K562 (cell line): ENCODE data around the gene ACAP2. TPM values are rescaled to one million over a fixed set of nuclear protein-coding genes. Genes with fewer than 3 reads are reported as not detected.

ENCODE experiments used
- ATAC-seq: fragments of 200-7000 bp; cut with Tn5 transposase; 3 replicates; pipeline ENCODE4 v1.9.1; 2020; ENCODE audit warnings: moderate library complexity
- BruUV-seq: library from RNA; stranded (reverse); fragments of 400-500 nt; replicated peaks from 2 replicates; lab custom pipeline; 2021; lab: Mats Ljungman, UMichigan
- CTCF ChIA-PET: fragments of 300-600 bp; formaldehyde crosslinking; extraction: SDS; loops from one replicate; lab custom pipeline; 2021; ENCODE audit warnings: low intra/inter-chr PET ratio; lab: Yijun Ruan, JAX
- POLR2A ChIA-PET: fragments of 300-600, 350-650 bp; sonication (Branson Sonifier 250); formaldehyde crosslinking; extraction: SDS; loops from one replicate; lab custom pipeline; 2021; ENCODE audit warnings: antibody characterized with exemption, inconsistent platforms; lab: Yijun Ruan, JAX
- DNase-seq, 4 experiments: peaks; one replicate each; pipeline versions ENCODE4 v3.0.0 to v3.0.0-alpha.2; 2011 to 2018; ENCODE audit warnings: low spot score in 3 of 4, mixed read lengths in 3 of 4; ENCODE audit errors: extremely low read depth in 1 of 4
- FAIRE-seq: peaks from 2 replicates; lab custom pipeline; 2011; peaks lifted over from hg19 to GRCh38; lab: Jason Lieb, UNC
- H2AFZ ChIP-seq: 2 replicates; pipeline ENCODE4 v1.6.0; 2011; ENCODE audit warnings: low read depth, low read length, control low read depth, inconsistent platforms
- H3K27ac ChIP-seq: fragments of 200-600 bp; 3 replicates; pipeline ENCODE4 v1.8.0; 2011; ENCODE audit warnings: low read depth, mild to moderate bottlenecking, control low read depth, inconsistent platforms, low read length, moderate library complexity, mixed read lengths; ENCODE audit errors: extremely low read depth
- H3K27me3 ChIP-seq, 2 experiments: fragments of 300-600 bp in 1 of 2; 2 replicates in 1 of 2; 3 replicates in 1 of 2; pipeline versions ENCODE4 v1.6.0 to v1.8.0; 2011; ENCODE audit warnings: inconsistent platforms in 2 of 2, low read length in 2 of 2, mild to moderate bottlenecking in 1 of 2, mixed read lengths in 1 of 2, moderate library complexity in 1 of 2; ENCODE audit not compliant: control insufficient read depth in 2 of 2, insufficient read depth in 2 of 2
- H3K36me3 ChIP-seq: fragments of 300-600 bp; 3 replicates; pipeline ENCODE4 v1.8.0; 2011; ENCODE audit warnings: mild to moderate bottlenecking, low read length, inconsistent platforms; ENCODE audit not compliant: control insufficient read depth, insufficient read depth
- H3K4me1 ChIP-seq, 2 experiments: fragments of 200-600 bp in 1 of 2; replicated peaks in 1 of 2; 2 replicates in 1 of 2; 3 replicates in 1 of 2; pipeline versions ENCODE4 v1.5.1 to v1.8.0; 2011; ENCODE audit warnings: inconsistent platforms in 2 of 2, low read length in 2 of 2, mild to moderate bottlenecking in 1 of 2, mixed read lengths in 1 of 2, moderate library complexity in 1 of 2; ENCODE audit not compliant: control insufficient read depth in 2 of 2, insufficient read depth in 2 of 2
- H3K4me2 ChIP-seq: 2 replicates; pipeline ENCODE4 v1.6.1; 2011; ENCODE audit warnings: low read length, control low read depth, inconsistent platforms, mixed read lengths; ENCODE audit not compliant: insufficient read depth
- H3K4me3 ChIP-seq: fragments of 200-600 bp; sonication (generic), shearing (Covaris generic); 2 replicates; pipeline ENCODE4 v1.5.1; 2016; ENCODE audit warnings: control low read depth, inconsistent platforms
- H3K79me2 ChIP-seq: fragments of 200-600 bp; 3 replicates; pipeline ENCODE4 v1.8.0; 2011; ENCODE audit warnings: low read length, inconsistent platforms; ENCODE audit not compliant: control insufficient read depth, insufficient read depth
- H3K9ac ChIP-seq, 2 experiments: 2 replicates each; pipeline versions ENCODE4 v1.6.0 to v1.6.1; 2011; ENCODE audit warnings: low read depth in 2 of 2, low read length in 2 of 2, control low read depth in 1 of 2, inconsistent platforms in 1 of 2, mild to moderate bottlenecking in 1 of 2, mixed read lengths in 1 of 2; ENCODE audit not compliant: insufficient read depth in 1 of 2
- H3K9me1 ChIP-seq: one replicate; pipeline ENCODE4 v1.6.0; 2011; ENCODE audit warnings: inconsistent platforms, mild to moderate bottlenecking, low read length, moderate library complexity; ENCODE audit not compliant: control insufficient read depth, insufficient read depth
- H3K9me3 ChIP-seq: replicated peaks from 2 replicates; pipeline ENCODE4 v1.5.1; 2011; ENCODE audit warnings: low read depth, low read length, inconsistent platforms; ENCODE audit not compliant: control insufficient read depth, insufficient read depth
- H4K20me1 ChIP-seq: replicated peaks from 2 replicates; pipeline ENCODE4 v1.6.1; 2011; ENCODE audit warnings: low read length, inconsistent platforms, mixed read lengths; ENCODE audit not compliant: control insufficient read depth, insufficient read depth
- KAT2B ChIP-seq: IDR thresholded peaks from one replicate; pipeline ENCODE4 v1.6.1; 2012; ENCODE audit warnings: low read depth, mild to moderate bottlenecking, control low read depth, inconsistent platforms, low read length, moderate library complexity
- NFIC ChIP-seq: fragments of 450-650 bp; IDR thresholded peaks from 2 replicates; pipeline ENCODE4 v1.6.1; 2017; ENCODE audit warnings: mild to moderate bottlenecking, inconsistent platforms
- SIN3A ChIP-seq, 2 experiments: fragments of 150-350 bp in 1 of 2; IDR thresholded peaks; 2 replicates each; pipeline ENCODE4 v1.6.1; 2011 to 2016; ENCODE audit warnings: borderline replicate concordance in 2 of 2, low read depth in 2 of 2, low read length in 2 of 2, mild to moderate bottlenecking in 2 of 2, moderate library complexity in 2 of 2; ENCODE audit not compliant: control insufficient read depth in 1 of 2
- SMAD3 ChIP-seq: fragments of 450-650 bp; formaldehyde crosslinking; conservative IDR thresholded peaks from 2 replicates; pipeline ENCODE4 v1.4.0; 2020; ENCODE audit warnings: mild to moderate bottlenecking
- TOE1 ChIP-seq, 2 experiments: fragments of 450-650 bp in 1 of 2; sonication (generic) in 1 of 2; formaldehyde crosslinking in 1 of 2; IDR thresholded peaks; 2 replicates each; pipeline versions ENCODE4 v1.7.1 to v1.8.0; 2016 to 2022; ENCODE audit warnings: borderline replicate concordance in 2 of 2, mild to moderate bottlenecking in 2 of 2, antibody characterized with exemption in 1 of 2, inconsistent platforms in 1 of 2, low read depth in 1 of 2, missing genetic modification reagents in 1 of 2, moderate library complexity in 1 of 2
- U2AF2 ChIP-seq: fragments of 200-400 bp; formaldehyde crosslinking; optimal IDR thresholded peaks from 2 replicates; pipeline ENCODE3; 2017; ENCODE audit warnings: low read depth, mild to moderate bottlenecking, low read length
- ZNF282 ChIP-seq: sonication (generic); formaldehyde crosslinking; IDR thresholded peaks from 2 replicates; pipeline ENCODE4 v1.8.1; 2023; ENCODE audit warnings: missing genetic modification reagents
- ZNF408 ChIP-seq: fragments of 250-450 bp; sonication (Bioruptor Pico); IDR thresholded peaks from 2 replicates; pipeline ENCODE4 v1.4.0; 2020; ENCODE audit warnings: low read depth, mild to moderate bottlenecking, moderate library complexity
- ZNF695 ChIP-seq: fragments of 450-650 bp; formaldehyde crosslinking; IDR thresholded peaks from 2 replicates; pipeline ENCODE4 v1.4.0; 2020; ENCODE audit warnings: mild to moderate bottlenecking, moderate library complexity
- WGBS: fragments of 100-300 bp; shearing (Covaris generic); methylation state at CpG from one replicate; pipeline ENCODE4 v1.1.6; 2016; ENCODE audit warnings: low coverage, mixed read lengths; ENCODE audit not compliant: insufficient coverage; ENCODE audit errors: missing lambda C conversion rate; 5-methylcytosine and 5-hydroxymethylcytosine counted together
- in situ Hi-C: fragments of 300-500 bp; cut with MboI; formaldehyde crosslinking; loops from 4 replicates; pipeline ENCODE4 v1.15.0; 2018; ENCODE audit warnings: inconsistent platforms, mixed read lengths
- intact Hi-C: fragments of 100-400 bp; cut with micrococcal nuclease; formaldehyde crosslinking; loops from 2 replicates; pipeline ENCODE4 v1.14.2; 2022
- polyA plus RNA-seq, 8 experiments: library from polyadenylated mRNA; depleted of rRNA in 4 of 8; stranded (reverse) in 5 of 8; unstranded in 3 of 8; fragments of >200 nt; fragmentation: Nextera tagmentation in 2 of 8; fragmentation: Illumina TruSeq in 1 of 8; extraction: Ambion mirVana in 2 of 8; extraction: Trizol in 1 of 8; gene quantifications; 2 replicates each; pipeline versions ENCODE4 v1.2.1 to v1.2.3, GENCODE V29; 2011 to 2014; ENCODE audit warnings: inconsistent platforms in 1 of 8, missing spikeins in 1 of 8
- total RNA-seq, 7 experiments: library from RNA; depleted of rRNA in 6 of 7; stranded (reverse); fragments of >200 nt in 6 of 7; fragmentation: Illumina TruSeq in 2 of 7; extraction: Trizol in 2 of 7; gene quantifications; 2 replicates each; pipeline versions ENCODE4 v1.2.1 to v1.2.3, GENCODE V29; 2011 to 2021; ENCODE audit warnings: low replicate concordance in 1 of 7
- TF ChIP-seq, protein P1 (sequence below), 2 experiments: fragments of 450-650 bp; IDR thresholded peaks; 2 replicates each; pipeline ENCODE4 v1.6.1; 2016; ENCODE audit warnings: mild to moderate bottlenecking in 2 of 2, borderline replicate concordance in 1 of 2, low read depth in 1 of 2, moderate library complexity in 1 of 2
- TF ChIP-seq, protein P2 (sequence below), 2 experiments: fragments of 450-650 bp in 1 of 2; sonication (generic) in 1 of 2; formaldehyde crosslinking; conservative IDR thresholded peaks; 2 replicates each; pipeline versions ENCODE4 v1.4.0 to v1.8.1; 2020 to 2022; ENCODE audit warnings: mild to moderate bottlenecking in 1 of 2, missing genetic modification reagents in 1 of 2

Gene ACAP2
- total and polyA plus RNA-seq, 9 of the 15 experiments (the other 6 are each of a cell fraction or from before 2014, with no cell fraction given) = 10.6 to 52.7 (median 34.4) TPM

DNA sequence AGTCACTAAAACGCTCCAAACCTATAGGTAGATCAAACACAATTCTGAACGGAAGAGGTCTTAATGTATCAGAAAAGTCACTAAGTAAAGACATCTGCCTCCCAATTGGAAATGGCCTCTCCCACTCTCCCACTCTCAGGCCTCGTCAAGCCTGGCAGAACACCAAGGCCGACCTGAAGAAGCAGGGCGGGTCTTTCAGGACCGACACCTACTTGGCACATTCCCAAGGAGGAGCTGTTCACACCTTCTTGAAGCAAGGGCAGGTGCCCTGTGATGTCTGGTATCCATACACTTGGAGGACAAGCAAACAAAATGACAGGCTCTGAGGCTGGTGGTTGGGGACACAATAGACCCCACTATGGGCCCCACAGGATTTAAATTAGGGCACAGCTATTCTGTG, 201.9 kb downstream of the ACAP2 start:
- Histone ChIP-seq H3K4me1 (no peaks in the 10 kb centered on the region), H3K4me3 (no peak overlapping the region), H3K4me2 (no peak overlapping the region), H3K9ac (no peak overlapping the region), H3K27me3 (no peaks in the 10 kb centered on the region), H3K27ac (no peak overlapping the region), H3K36me3 (peaks cover 7% of the 10 kb centered on the region; the same call in 1 of the 3 replicates), H3K79me2 (no peaks in the 10 kb centered on the region), H3K9me1 (no peaks in the 10 kb centered on the region), H2AFZ (no peak overlapping the region), H4K20me1 (no peaks in the 10 kb centered on the region), H3K9me3 (peaks cover 7% of the 10 kb centered on the region; the same call in 1 of the 2 replicates)
- in situ Hi-C loops = no loop called here
- no TSS peak for BruUV-seq
- intact Hi-C loops = no loop called here
- no peak for DNase-seq
- ChIA-PET CTCF (no interaction called here), POLR2A (no interaction called here)
- no peak for FAIRE-seq
- no peak for ATAC-seq
- 68% methylated on average over 6 of the region's 6 CpGs for WGBS
- TF ChIP-seq TOE1 (IDR thresholded peaks at IDR 0.05; ENCODE audit: borderline replicate concordance) = no peak
- TF ChIP-seq TOE1 (CRISPR knock-in tag; IDR thresholded peaks at IDR 0.05; ENCODE audit: borderline replicate concordance, low read depth) = no peak
- no peak for TF ChIP-seq ZNF282
- TF ChIP-seq KAT2B = no peak
- TF ChIP-seq, protein P1, sequence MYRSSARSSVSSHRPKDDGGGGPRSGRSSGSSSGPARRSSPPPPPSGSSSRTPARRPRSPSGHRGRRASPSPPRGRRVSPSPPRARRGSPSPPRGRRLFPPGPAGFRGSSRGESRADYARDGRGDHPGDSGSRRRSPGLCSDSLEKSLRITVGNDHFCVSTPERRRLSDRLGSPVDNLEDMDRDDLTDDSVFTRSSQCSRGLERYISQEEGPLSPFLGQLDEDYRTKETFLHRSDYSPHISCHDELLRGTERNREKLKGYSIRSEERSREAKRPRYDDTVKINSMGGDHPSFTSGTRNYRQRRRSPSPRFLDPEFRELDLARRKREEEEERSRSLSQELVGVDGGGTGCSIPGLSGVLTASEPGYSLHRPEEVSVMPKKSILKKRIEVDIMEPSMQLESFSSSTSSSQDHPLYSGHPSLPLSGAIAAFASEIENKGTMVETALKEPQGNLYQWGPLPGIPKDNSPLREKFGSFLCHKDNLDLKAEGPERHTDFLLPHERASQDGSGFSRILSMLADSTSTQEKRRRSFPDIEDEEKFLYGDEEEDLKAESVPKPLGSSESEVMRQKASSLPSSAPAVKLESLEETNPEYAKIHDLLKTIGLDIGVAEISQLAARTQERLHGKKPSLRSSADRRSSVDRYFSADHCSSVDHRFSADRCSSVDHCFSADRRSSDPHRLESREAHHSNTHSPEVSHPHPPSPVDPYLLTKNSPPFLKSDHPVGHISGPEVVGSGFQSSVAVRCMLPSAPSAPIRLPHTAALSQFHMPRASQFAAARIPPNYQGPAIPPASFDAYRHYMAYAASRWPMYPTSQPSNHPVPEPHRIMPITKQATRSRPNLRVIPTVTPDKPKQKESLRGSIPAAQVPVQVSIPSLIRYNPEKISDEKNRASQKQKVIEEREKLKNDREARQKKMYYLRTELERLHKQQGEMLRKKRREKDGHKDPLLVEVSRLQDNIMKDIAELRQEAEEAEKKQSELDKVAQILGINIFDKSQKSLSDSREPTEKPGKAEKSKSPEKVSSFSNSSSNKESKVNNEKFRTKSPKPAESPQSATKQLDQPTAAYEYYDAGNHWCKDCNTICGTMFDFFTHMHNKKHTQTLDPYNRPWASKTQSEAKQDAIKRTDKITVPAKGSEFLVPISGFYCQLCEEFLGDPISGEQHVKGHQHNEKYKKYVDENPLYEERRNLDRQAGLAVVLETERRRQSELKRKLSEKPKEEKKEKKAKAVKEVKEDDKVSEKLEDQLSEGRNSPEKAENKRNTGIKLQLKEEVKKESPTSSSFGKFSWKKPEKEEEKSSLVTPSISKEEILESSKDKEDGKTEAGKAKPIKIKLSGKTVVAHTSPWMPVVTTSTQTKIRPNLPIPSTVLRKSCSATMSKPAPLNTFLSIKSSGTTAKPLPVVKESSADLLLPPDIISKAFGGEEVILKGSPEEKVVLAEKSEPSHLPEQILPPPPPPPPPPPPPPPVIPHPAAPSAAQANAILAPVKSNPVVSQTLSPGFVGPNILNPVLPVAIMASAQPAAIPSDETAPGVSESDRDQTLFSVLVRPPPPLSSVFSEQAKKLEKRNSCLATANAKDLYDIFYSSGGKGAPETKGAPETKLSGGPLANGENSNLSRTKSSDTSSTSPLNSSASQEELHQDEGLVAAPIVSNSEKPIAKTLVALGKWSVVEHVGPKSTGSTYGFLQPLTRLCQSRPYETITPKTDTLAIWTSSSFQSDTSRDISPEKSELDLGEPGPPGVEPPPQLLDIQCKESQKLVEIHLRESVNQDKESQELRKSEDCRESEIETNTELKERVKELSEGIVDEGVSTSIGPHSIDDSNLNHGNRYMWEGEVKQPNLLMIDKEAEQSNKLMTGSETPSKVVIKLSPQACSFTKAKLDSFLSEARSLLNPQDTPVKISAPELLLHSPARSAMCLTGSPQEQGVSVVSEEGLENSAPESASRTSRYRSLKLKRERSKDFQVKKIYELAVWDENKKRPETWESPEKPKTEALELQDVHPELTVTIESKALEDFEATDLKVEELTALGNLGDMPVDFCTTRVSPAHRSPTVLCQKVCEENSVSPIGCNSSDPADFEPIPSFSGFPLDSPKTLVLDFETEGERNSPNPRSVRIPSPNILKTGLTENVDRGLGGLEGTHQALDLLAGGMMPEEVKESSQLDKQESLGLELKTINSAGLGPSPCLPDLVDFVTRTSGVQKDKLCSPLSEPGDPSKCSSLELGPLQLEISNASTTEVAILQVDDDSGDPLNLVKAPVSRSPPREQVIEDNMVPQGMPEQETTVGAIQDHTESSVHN (IDR thresholded peaks at IDR 0.05; ENCODE audit: borderline replicate concordance in 1 of 2, low read depth in 1 of 2) = no peak
- TF ChIP-seq, protein P2, sequence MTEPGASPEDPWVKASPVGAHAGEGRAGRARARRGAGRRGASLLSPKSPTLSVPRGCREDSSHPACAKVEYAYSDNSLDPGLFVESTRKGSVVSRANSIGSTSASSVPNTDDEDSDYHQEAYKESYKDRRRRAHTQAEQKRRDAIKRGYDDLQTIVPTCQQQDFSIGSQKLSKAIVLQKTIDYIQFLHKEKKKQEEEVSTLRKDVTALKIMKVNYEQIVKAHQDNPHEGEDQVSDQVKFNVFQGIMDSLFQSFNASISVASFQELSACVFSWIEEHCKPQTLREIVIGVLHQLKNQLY (CRISPR knock-in tag; conservative IDR thresholded peaks at IDR 0.05) = no peak
- TF ChIP-seq SIN3A (IDR thresholded peaks at IDR 0.05; ENCODE audit: borderline replicate concordance in 2 of 2, control insufficient read depth in 1 of 2, low read depth in 2 of 2, low read length in 2 of 2) = no peak
- no peak for TF ChIP-seq ZNF408
- no peak for TF ChIP-seq U2AF2
- TF ChIP-seq NFIC = no peak
- no peak for TF ChIP-seq ZNF695
- no peak for TF ChIP-seq SMAD3 (CRISPR knock-in tag)
